Stimulated activated CD8-positive, alpha-beta memory T cell treated with anti-CD3 and anti-CD28 coated beads, Interleukin-12 subunit alpha, Interleukin-12 subunit beta, amount 100 ng/mL, for 24 hours (primary cell): Measurements from ENCODE around the gene KIF5C.

Source experiments
- DNase-seq: peaks from one replicate; pipeline ENCODE4 v3.0.0-alpha.2; 2020; ENCODE audit errors: extremely low read depth

The KIF5C gene

DNA sequence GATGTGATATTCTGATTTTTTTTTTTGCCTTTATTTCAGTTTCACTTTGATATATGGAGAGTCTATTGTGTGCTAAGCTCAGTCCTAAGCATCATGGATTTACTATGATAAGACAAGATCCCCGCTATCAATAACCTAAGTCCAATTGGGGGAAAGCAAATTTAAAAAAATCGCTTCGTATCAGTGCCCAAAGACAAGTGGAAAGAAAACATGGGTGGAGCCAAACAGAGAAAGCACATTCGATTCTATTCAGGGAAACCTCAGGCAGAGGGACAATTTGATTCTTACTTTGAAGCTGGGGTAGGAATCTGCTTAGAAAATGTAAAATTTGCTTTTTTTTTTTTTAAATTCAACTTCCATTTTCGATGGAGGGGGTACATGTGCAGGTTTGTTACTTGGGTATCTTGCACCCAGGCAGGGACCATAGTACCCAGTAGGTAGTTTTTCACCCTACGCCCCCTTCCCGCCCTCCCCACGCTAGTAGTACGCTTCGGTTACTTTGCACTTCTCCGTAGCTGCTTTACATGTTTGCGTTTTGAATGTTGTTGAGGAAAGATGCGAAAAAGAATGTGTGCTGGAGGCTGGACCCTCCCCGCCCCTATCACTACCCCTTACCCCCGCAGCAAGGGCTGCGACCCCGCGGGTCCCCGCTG, 12.4 kb downstream of the KIF5C start:
- no peak for DNase-seq

- no peak for DNase-seq
Measured at GRCh38 chr2:148888003-148888501, 13.0 kb downstream of the KIF5C start.

- DNase-seq = no peak
Measured at GRCh38 chr2:148888986-148889385, 14.0 kb downstream of the KIF5C start.

- no peak for DNase-seq
Measured at GRCh38 chr2:148893906-148894305, 18.9 kb downstream of the KIF5C start.

- DNase-seq = no peak
Measured at GRCh38 chr2:148896136-148896535, 21.1 kb downstream of the KIF5C start.

DNA sequence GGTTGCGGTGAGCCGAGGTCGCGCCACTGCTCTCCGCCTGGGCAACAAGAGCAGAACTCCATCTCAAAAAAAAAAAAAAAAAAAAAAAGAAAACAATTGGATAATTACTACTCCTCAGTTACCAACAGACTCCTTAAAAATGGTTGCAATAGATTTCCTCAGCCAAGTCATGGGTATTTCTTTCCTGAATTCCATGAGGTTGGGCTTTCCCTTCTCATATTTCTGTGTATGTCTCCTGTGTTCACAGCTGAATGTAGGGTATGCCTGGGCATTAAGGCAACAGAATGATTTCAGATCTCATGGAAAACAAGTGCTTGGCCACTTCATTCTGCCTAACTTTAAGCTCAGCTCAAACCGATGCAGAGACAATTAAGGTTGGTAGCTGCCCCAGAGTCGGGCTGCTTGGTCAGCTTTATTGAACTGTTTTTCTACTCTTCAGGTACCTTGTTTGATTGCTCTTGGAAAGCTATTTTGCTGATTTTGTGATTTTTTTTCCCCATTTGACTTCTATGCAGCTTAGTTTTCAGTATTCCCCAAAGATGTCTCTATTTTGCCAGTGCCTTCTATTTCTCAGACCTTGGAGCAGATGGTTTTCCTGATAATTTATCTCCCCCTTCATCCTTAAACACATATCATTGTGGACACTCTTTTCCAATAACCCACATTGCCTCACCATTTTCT, 24.8 kb downstream of the KIF5C start:
- no peak for DNase-seq

DNA sequence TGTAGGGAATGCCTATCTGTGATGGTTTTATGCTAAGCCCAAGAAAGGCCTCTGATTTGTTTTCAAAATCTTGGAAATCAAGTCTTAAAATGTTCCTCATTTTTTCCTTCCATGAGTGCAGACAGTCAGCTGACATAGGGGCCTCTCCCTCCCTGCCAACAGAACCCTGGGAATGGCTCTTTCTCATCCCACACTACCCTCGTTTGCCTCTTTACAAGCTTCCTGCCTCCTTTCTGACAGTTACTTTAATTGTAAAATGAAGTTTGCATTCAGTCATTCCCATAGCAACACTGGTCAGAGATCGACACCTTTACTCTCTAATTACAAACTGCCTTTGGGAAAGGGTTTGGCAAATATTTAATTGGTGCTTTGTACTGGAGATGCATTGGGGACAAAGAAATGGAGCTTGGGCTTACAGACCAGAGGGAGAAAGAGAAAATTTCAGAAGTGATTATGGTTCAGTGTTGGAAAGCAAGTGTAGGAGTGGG, 25.4 kb downstream of the KIF5C start:
- DNase-seq = no peak

- no peak for DNase-seq
Measured at GRCh38 chr2:148901142-148901541, 26.1 kb downstream of the KIF5C start.

DNA sequence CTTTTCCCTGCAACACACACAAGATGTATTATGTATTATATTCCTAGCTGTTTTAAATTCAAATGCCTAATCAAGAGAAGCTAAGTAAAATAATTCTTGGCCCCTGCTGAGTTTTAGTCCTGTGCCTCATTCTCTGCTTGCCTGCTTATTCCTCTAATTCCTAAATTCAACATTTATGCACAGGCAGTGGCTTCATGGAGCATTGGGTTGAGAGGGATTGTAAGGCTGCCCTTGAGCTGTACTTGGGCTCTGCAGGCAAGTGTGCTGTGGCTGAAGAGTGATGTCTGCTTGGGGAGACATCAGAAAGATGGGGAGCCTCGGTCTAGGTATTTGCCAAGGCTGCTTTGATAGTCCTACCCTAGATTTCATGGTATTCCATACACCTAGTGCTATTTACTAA, 27.8 kb downstream of the KIF5C start:
- DNase-seq = no peak

GRCh38 chr2:148903294-148903693, 28.3 kb downstream of the KIF5C start:
- DNase-seq = no peak

DNA sequence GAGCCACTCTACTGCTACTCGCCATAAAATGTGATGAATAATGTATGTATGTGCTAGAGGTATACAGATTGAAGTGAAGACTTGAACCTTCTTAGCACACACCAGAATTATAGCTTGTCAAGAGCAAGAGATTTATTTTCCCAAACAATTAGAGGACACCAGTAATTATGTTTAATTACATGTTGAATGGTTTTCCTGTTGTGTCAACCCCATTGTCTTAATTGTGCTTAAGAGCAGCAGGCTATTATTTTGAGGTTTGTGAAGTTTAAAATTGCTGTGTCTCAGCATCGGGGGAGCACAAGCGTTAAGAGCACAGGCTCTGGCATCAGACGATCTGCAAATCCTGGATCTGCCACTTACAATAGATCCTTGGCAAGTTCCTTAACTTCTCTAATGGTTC, 29.0 kb downstream of the KIF5C start:
- DNase-seq = no peak

GRCh38 chr2:148906124-148906523, 31.1 kb downstream of the KIF5C start:
- no peak for DNase-seq

DNA sequence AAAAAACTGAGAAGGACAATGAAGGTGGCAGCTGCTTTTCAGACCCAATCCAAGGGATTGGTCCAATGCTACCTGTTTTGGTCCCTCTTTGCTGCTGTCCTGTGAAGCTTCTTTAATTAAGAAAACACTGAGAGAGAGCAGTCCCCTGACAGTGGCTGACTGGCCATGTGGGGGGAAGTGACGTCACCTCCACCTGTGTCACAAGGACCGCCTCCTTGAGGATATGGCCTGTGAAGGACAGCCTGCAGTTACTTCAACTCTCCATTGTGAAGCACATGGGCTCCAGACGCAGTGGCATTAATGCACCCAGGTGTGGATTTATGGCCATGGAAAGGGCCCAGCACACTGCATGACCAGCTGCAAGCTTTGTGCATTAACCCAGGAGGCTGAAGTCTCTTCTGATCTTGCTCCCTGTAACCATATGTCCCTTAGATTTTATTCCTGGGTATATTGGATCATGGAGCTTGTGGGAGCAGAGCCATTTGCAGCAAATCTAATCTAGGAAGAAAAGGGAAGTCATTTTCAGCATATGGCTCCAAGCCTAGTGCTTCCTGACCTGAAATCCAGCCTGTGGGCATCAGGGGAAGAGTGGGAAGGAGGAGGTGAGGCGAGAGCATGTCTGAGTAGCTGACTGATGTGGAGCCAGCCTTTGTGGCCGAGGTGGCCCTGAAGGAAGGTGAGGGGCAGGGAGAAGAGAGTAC, 32.2 kb downstream of the KIF5C start:
- no peak for DNase-seq

DNA sequence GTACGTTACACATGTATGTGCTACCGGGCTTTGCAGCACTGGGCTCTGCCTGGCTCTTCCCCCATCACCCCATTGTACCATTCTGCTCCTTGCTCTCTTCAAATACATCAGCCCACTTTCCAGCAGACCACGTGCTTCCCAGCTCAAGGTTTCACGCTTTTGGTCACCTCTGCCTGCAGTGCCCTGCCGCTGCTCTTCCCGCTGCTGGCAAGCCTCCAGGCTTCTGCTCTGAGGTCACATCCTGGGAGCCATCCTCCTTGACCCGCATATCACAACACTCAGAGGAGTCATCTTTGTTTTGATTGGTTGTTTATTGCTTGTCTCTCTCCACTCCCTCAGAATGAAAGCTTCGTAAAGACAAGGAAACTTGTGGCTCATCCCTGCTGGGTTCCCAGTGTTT, 34.1 kb downstream of the KIF5C start:
- DNase-seq = no peak

- DNase-seq = no peak
Measured at GRCh38 chr2:148913061-148913460, 38.0 kb downstream of the KIF5C start.

GRCh38 chr2:148913492-148913891, 38.5 kb downstream of the KIF5C start:
- DNase-seq = no peak

GRCh38 chr2:148914463-148914862, 39.4 kb downstream of the KIF5C start:
- DNase-seq = no peak

DNA sequence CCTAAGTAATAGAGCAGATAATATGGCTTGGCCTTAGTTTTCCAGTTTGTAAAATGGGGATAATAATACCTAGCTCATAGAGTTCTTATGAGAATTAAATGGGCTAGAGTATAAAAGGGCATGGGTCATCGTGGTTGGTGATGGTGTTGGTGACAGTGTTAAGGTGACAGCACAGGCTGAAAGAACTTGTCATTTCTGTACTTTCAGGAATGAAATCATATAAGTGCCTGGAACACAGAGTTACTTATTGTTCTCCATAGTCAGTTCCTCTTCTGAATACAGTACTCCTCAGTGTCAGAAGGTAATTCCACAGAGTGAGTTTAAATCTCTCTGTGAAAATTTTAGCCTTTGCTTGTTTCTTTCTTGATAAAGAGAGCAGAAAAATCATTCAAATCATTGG, 42.4 kb downstream of the KIF5C start:
- DNase-seq = no peak

GRCh38 chr2:148918554-148918953, 43.5 kb downstream of the KIF5C start:
- no peak for DNase-seq

DNA sequence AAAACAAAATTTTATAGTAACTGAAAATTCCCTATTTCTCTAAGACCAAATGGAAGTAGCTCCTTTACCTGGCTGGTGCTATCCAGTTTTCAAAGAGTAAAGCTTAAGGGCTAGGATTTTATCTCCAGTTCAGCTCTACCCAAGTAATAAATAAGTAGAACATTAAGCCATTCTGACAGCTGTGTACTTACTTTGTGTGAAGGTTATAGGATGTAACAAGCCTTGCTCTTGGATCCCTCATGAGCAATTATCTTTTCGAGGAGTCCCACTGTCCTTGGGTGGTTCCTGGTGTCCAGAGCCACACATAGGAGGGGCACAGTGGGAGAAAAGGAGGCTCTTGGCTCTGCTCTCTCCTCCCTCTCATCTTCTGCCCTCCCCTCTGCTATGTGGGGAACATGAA, 45.5 kb downstream of the KIF5C start:
- no peak for DNase-seq

DNA sequence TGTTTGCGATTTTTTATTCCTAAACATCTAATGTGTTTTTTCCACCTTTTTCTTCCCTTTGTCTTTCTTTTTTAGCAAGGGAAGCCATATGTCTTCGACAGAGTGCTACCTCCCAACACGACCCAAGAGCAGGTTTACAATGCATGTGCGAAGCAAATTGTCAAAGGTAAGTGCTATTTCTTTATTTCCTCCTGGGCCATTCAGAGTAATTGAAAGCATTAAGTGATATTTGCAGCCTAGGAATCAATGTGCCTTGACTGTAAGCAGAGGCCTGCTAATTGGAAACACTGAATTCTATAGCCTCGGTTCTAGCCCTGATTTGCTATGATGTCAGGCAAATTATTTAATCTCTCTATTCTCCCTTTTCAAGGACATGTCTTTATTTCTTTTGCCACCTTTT, 47.0 kb downstream of the KIF5C start:
- DNase-seq = no peak

- no peak for DNase-seq
Measured at GRCh38 chr2:148922776-148923475, 47.9 kb downstream of the KIF5C start.
